HepG2 (cell line): Measurements from ENCODE around the gene ZSWIM7. TPM values are rescaled to one million over a fixed set of nuclear protein-coding genes. Genes with fewer than 3 reads are reported as not detected.

ENCODE experiments used
- ARID4A ChIP-seq: sonication (generic); formaldehyde crosslinking; IDR thresholded peaks from 2 replicates; pipeline ENCODE4 v1.5.0; 2020; ENCODE audit warnings: mild to moderate bottlenecking, missing genetic modification reagents, borderline replicate concordance
- BHLHE40 ChIP-seq: IDR thresholded peaks from 2 replicates; pipeline ENCODE4 v1.6.1; 2011; ENCODE audit warnings: low read length, improper control_type of control experiment
- ESRRA ChIP-seq: sonication (generic); formaldehyde crosslinking; IDR thresholded peaks from 2 replicates; pipeline ENCODE4 v1.5.1; 2020; ENCODE audit warnings: mild to moderate bottlenecking, low read depth, missing genetic modification reagents
- HDAC6 ChIP-seq: fragments of 200-600 bp; sonication (generic); IDR thresholded peaks from 2 replicates; pipeline ENCODE4 v1.7.0; 2017; ENCODE audit warnings: mild to moderate bottlenecking, antibody characterized with exemption, low read length, low read depth
- KLF13 ChIP-seq: sonication (generic); formaldehyde crosslinking; IDR thresholded peaks from 2 replicates; pipeline ENCODE4 v1.4.0; 2020; ENCODE audit warnings: mild to moderate bottlenecking, missing genetic modification reagents
- KLF6 ChIP-seq: IDR thresholded peaks from 2 replicates; pipeline ENCODE4 v1.8.0; 2016; ENCODE audit warnings: missing biosample characterization, missing genetic modification reagents
- LRRFIP1 ChIP-seq: sonication (generic); formaldehyde crosslinking; conservative IDR thresholded peaks from 2 replicates; pipeline ENCODE4 v1.4.0; 2020; ENCODE audit warnings: missing genetic modification reagents
- MXI1 ChIP-seq: IDR thresholded peaks from 3 replicates; pipeline ENCODE4 v1.6.1; 2012; ENCODE audit warnings: low read depth, low read length, inconsistent platforms, borderline replicate concordance
- NFKBIZ ChIP-seq: IDR thresholded peaks from 2 replicates; pipeline ENCODE4 v1.6.1; 2018; ENCODE audit warnings: missing genetic modification reagents, missing compliant biosample characterization
- RNF2 ChIP-seq: fragments of 450-650 bp; conservative IDR thresholded peaks from 2 replicates; pipeline ENCODE4 v1.6.1; 2016; ENCODE audit warnings: low read depth
- SIN3A ChIP-seq: IDR thresholded peaks from 2 replicates; pipeline ENCODE4 v1.6.1; 2011; ENCODE audit warnings: low read depth, mild to moderate bottlenecking, control low read depth, low read length, borderline replicate concordance
- SOX13 ChIP-seq, 3 experiments: fragments of 450-650 bp in 1 of 3; sonication (generic) in 1 of 3; formaldehyde crosslinking in 1 of 3; IDR thresholded peaks in 2 of 3; conservative IDR thresholded peaks in 1 of 3; 2 replicates each; pipeline versions ENCODE4 v1.5.0 to v1.6.1; 2016 to 2020; ENCODE audit warnings: antibody characterized with exemption in 1 of 3, mild to moderate bottlenecking in 1 of 3, missing compliant biosample characterization in 1 of 3, missing genetic modification reagents in 1 of 3, moderate library complexity in 1 of 3
- TBP ChIP-seq: sonication (generic); formaldehyde crosslinking; IDR thresholded peaks from 2 replicates; pipeline ENCODE4 v1.5.0; 2020; ENCODE audit warnings: missing genetic modification reagents
- TEF ChIP-seq: sonication (generic); formaldehyde crosslinking; IDR thresholded peaks from 2 replicates; pipeline ENCODE4 v1.5.0; 2020; ENCODE audit warnings: missing genetic modification reagents
- ZNF10 ChIP-seq: sonication (generic); formaldehyde crosslinking; IDR thresholded peaks from 2 replicates; pipeline ENCODE4 v1.4.0; 2020; ENCODE audit warnings: mild to moderate bottlenecking, low read depth, missing genetic modification reagents, borderline replicate concordance
- ZNF225 ChIP-seq: sonication (generic); formaldehyde crosslinking; IDR thresholded peaks from 2 replicates; pipeline ENCODE4 v1.4.0; 2020; ENCODE audit warnings: mild to moderate bottlenecking, missing genetic modification reagents
- ZNF232 ChIP-seq: sonication (generic); formaldehyde crosslinking; IDR thresholded peaks from 2 replicates; pipeline ENCODE4 v1.4.0; 2020; ENCODE audit warnings: missing genetic modification reagents, borderline replicate concordance
- ZNF329 ChIP-seq: sonication (generic); formaldehyde crosslinking; IDR thresholded peaks from 2 replicates; pipeline ENCODE4 v1.9.0; 2021; ENCODE audit warnings: low read depth, mild to moderate bottlenecking, missing genetic modification reagents
- ZNF337 ChIP-seq: sonication (generic); formaldehyde crosslinking; IDR thresholded peaks from 2 replicates; pipeline ENCODE4 v1.5.1; 2020; ENCODE audit warnings: missing genetic modification reagents, low read depth, mild to moderate bottlenecking, borderline replicate concordance
- ZNF510 ChIP-seq: sonication (generic); formaldehyde crosslinking; IDR thresholded peaks from 2 replicates; pipeline ENCODE4 v1.4.0; 2020; ENCODE audit warnings: low read depth, mild to moderate bottlenecking, missing genetic modification reagents
- ZSCAN29 ChIP-seq: sonication (generic); formaldehyde crosslinking; conservative IDR thresholded peaks from 2 replicates; pipeline ENCODE4 v1.4.0; 2020; ENCODE audit warnings: mild to moderate bottlenecking, missing genetic modification reagents
- polyA plus RNA-seq, 8 experiments: library from polyadenylated mRNA; depleted of rRNA in 3 of 8; stranded (reverse) in 7 of 8; unstranded in 1 of 8; fragments of >200 nt; fragmentation: Illumina TruSeq in 4 of 8; extraction: Trizol in 4 of 8; gene quantifications; 2 replicates each; pipeline versions ENCODE4 v1.2.1 to v1.2.3, GENCODE V29; 2011 to 2016; ENCODE audit warnings: low read depth in 4 of 8, missing spikeins in 1 of 8, mixed read lengths in 1 of 8; ENCODE audit not compliant: insufficient read depth in 1 of 8
- total RNA-seq, 5 experiments: library from RNA; depleted of rRNA; stranded (reverse); fragments of >200 nt; fragmentation: Illumina TruSeq; extraction: Trizol; gene quantifications; 2 replicates each; pipeline ENCODE4 v1.2.3, GENCODE V29; 2016; ENCODE audit warnings: low read depth in 1 of 5

Gene ZSWIM7
- total and polyA plus RNA-seq, 2 of the 13 experiments (the other 11 are each of a cell fraction or from before 2014, with no cell fraction given) = 13.1 to 28.1 TPM

GRCh38 chr17:15944759-15945526 lies 54.6 kb downstream of the ZSWIM7 start, which contains the start of gene ADORA2B (continued):
- TF ChIP-seq ZNF329 (CRISPR knock-in tag) (peak; percentile 45; the same call in 1 of the 2 replicates), ESRRA (CRISPR knock-in tag) (0 out of 2 replicates have a peak, but pooled peaks have one; percentile 76), SOX13 (IDR thresholded peaks at IDR 0.05) (no peak), SOX13 (CRISPR knock-in tag; conservative IDR thresholded peaks at IDR 0.05 in 1 of 2, IDR thresholded peaks at IDR 0.05 in 1 of 2) (0 out of 4 replicates have a peak, but pooled peaks of 1 of the 2 experiments have one; percentile 4), ZNF10 (CRISPR knock-in tag) (no peak), TBP (CRISPR knock-in tag) (no peak), ZNF510 (peak; percentile 62; the same call in 1 of the 2 replicates), ARID4A (CRISPR knock-in tag) (peak; percentile 76; the same call in 1 of the 2 replicates), LRRFIP1 (no peak), RNF2 (peak; percentile 88; the same call in 1 of the 2 replicates), BHLHE40 (no peak; the same call in 1 of the 2 replicates), TEF (CRISPR knock-in tag) (no peak), ZNF337 (CRISPR knock-in tag) (no peak), KLF13 (0 out of 2 replicates have a peak, but pooled peaks have one; percentile 30), ZSCAN29 (CRISPR knock-in tag) (0 out of 2 replicates have a peak, but pooled peaks have one; percentile 31), NFKBIZ (no peak), SIN3A (no peak), HDAC6 (no peak), ZNF225 (CRISPR knock-in tag) (peak; percentile 96; the same call in 1 of the 2 replicates), ZNF232 (no peak), KLF6 (no peak; the same call in 1 of the 2 replicates), MXI1 (no peak; the same call in 2 of the 3 replicates)
